Lung (tissue), 12 donors: ENCODE data around the gene CNTNAP5. TPM values are rescaled to one million over a fixed set of nuclear protein-coding genes. Genes with fewer than 3 reads are reported as not detected.
A peak's percentile ranks its signal among the peaks of the same experiment; 100 is the strongest.

Source experiments
- ATAC-seq: fragments of 200-7000 bp; cut with Tn5 transposase; one replicate; pipeline ENCODE4 v1.9.1; 2020; ENCODE audit warnings: moderate number of reproducible peaks; ENCODE audit not compliant: insufficient read depth, low FRiP score
- DNase-seq, 3 donors: peaks; one replicate each; pipeline ENCODE4 v3.0.0-alpha.2; 2013 to 2017
- H3K27ac ChIP-seq, 2 donors: one replicate each; pipeline ENCODE4 v1.5.1; 2013; ENCODE audit warnings: mild to moderate bottlenecking in 2 of 2, moderate library complexity in 2 of 2, control low read depth in 1 of 2, inconsistent platforms in 1 of 2, low read depth in 1 of 2, low read length in 1 of 2
- H3K27me3 ChIP-seq, 3 donors: one replicate each; pipeline ENCODE4 v1.5.1; 2013; ENCODE audit warnings: low read length in 2 of 3; ENCODE audit not compliant: control insufficient read depth in 3 of 3, insufficient read depth in 3 of 3
- H3K36me3 ChIP-seq, 4 donors: one replicate each; pipeline ENCODE4 v1.5.1; 2013; ENCODE audit warnings: low read length in 4 of 4, mild to moderate bottlenecking in 1 of 4, moderate library complexity in 1 of 4; ENCODE audit not compliant: control insufficient read depth in 4 of 4, insufficient read depth in 4 of 4
- H3K4me1 ChIP-seq, 5 donors: one replicate each; pipeline ENCODE4 v1.5.1; 2013; ENCODE audit warnings: low read length in 5 of 5, mild to moderate bottlenecking in 2 of 5, moderate library complexity in 1 of 5; ENCODE audit not compliant: control insufficient read depth in 5 of 5, insufficient read depth in 5 of 5
- H3K4me3 ChIP-seq: one replicate; pipeline ENCODE4 v1.5.1; 2013; ENCODE audit warnings: mild to moderate bottlenecking, control low read depth, moderate library complexity
- H3K9ac ChIP-seq, 2 donors: one replicate each; pipeline ENCODE4 v1.5.1; 2013; ENCODE audit warnings: low read length in 2 of 2, control low read depth in 1 of 2; ENCODE audit not compliant: insufficient read depth in 1 of 2
- H3K9me3 ChIP-seq, 4 donors: one replicate each; pipeline ENCODE4 v1.5.1; 2013; ENCODE audit warnings: low read length in 3 of 4, mild to moderate bottlenecking in 1 of 4, moderate library complexity in 1 of 4; ENCODE audit not compliant: control insufficient read depth in 4 of 4, insufficient read depth in 3 of 4
- WGBS, 2 donors: extraction: QIAGEN DNeasy Blood & Tissue Kit; methylation state at CpG; one replicate each; pipeline ENCODE4 v1.1.7; 2013; 5-methylcytosine and 5-hydroxymethylcytosine counted together
- polyA plus RNA-seq, 2 donors: library from polyadenylated mRNA; stranded (reverse); fragments of 200-250 nt; gene quantifications; one replicate each; pipeline ENCODE4 v1.2.1, GENCODE V29; 2013
- total RNA-seq, 2 donors: library from RNA; depleted of rRNA in 1 of 2; stranded (reverse); fragments of >200 nt in 1 of 2; gene quantifications; one replicate each; pipeline ENCODE4 v1.2.1, GENCODE V29; 2014 to 2021
- TF ChIP-seq, protein P1 (sequence below): IDR thresholded peaks from 2 replicates; pipeline ENCODE4 v1.5.1; 2012; ENCODE audit warnings: mild to moderate bottlenecking; ENCODE audit errors: control extremely low read depth, extremely low read depth
- donor health status: control.
- donor health status: control.
- donor health status: Bipolar disorder and iron deficiency.
- donor health status: healthy.
- donor health status: DM: yes; HTN: yes; CAD: no.

CNTNAP5 gene
- total and polyA plus RNA-seq, 4 donors = 0.03 to 0.06 TPM; not detected in 2

DNA sequence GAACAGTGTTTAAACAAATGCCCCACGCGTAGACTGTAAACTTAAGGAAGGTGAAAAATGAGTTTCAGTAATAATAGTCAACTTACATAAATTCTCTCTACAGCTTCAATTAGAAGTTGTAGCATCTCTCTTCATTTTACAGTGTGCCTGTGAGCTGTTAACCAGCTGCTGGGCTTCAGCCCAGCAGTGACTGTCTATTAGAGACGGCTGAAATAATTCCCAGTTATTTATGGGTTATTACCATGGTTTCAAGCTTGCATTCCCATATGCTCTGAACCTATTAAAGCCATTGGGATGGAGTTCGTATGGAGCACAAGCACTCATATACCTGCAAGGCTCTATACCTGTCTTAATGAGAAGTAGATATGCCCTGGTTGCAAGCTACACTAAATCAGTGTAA is 501.1 kb downstream of the CNTNAP5 start:
- no peak for ATAC-seq
- Histone ChIP-seq H3K36me3 (no peaks in the 10 kb centered on the region), H3K9me3 (no peaks in the 10 kb centered on the region), H3K27me3 (no peaks in the 10 kb centered on the region), H3K4me1 (peaks cover 0 to 4% (median 0%) of the 10 kb centered on the region in 5 donors), H3K27ac (no peak overlapping the region), H3K4me3 (no peak overlapping the region), H3K9ac (no peak overlapping the region)
- TF ChIP-seq, protein P1, sequence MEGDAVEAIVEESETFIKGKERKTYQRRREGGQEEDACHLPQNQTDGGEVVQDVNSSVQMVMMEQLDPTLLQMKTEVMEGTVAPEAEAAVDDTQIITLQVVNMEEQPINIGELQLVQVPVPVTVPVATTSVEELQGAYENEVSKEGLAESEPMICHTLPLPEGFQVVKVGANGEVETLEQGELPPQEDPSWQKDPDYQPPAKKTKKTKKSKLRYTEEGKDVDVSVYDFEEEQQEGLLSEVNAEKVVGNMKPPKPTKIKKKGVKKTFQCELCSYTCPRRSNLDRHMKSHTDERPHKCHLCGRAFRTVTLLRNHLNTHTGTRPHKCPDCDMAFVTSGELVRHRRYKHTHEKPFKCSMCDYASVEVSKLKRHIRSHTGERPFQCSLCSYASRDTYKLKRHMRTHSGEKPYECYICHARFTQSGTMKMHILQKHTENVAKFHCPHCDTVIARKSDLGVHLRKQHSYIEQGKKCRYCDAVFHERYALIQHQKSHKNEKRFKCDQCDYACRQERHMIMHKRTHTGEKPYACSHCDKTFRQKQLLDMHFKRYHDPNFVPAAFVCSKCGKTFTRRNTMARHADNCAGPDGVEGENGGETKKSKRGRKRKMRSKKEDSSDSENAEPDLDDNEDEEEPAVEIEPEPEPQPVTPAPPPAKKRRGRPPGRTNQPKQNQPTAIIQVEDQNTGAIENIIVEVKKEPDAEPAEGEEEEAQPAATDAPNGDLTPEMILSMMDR = no peak
- DNase-seq = peak in 1 of 3 donors; percentile 8
- WGBS, 2 donors = 81 to 86% methylated on average over 4 of the region's 4 CpGs

DNA sequence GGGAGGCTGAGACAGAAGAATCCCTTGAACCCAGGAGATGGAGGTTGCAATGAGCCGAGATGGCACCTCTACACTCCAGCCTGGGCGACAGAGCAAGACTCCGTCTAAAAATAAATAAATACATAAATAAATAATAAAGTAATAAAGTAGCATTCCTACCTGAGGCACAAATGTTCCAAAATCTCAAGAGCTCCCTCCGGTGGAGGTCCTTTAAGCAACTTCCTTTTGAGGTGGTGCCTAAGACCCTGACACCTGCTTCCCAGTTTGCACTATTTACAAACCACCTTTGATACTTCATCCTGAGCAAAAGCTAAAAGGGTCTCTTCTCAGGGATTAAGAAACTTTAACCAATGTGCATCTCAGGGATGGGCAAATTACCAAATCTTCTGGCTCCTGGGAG is 505.1 kb downstream of the CNTNAP5 start:
- ATAC-seq (no peak), DNase-seq (no peak)
- H3K4me3 ChIP-seq = no peak overlapping the region
- H3K9me3 ChIP-seq = no peaks in the 10 kb centered on the region
- 84 to 87% methylated on average over 4 of the region's 4 CpGs for WGBS, 2 donors
- H3K4me1 ChIP-seq = peaks cover 0 to 3% (median 0%) of the 10 kb centered on the region in 5 donors
- H3K27ac ChIP-seq = no peak overlapping the region
- H3K27me3 ChIP-seq = no peaks in the 10 kb centered on the region
- TF ChIP-seq, protein P1 = no peak
- no peak overlapping the region for H3K9ac ChIP-seq
- H3K36me3 ChIP-seq = no peaks in the 10 kb centered on the region

DNA sequence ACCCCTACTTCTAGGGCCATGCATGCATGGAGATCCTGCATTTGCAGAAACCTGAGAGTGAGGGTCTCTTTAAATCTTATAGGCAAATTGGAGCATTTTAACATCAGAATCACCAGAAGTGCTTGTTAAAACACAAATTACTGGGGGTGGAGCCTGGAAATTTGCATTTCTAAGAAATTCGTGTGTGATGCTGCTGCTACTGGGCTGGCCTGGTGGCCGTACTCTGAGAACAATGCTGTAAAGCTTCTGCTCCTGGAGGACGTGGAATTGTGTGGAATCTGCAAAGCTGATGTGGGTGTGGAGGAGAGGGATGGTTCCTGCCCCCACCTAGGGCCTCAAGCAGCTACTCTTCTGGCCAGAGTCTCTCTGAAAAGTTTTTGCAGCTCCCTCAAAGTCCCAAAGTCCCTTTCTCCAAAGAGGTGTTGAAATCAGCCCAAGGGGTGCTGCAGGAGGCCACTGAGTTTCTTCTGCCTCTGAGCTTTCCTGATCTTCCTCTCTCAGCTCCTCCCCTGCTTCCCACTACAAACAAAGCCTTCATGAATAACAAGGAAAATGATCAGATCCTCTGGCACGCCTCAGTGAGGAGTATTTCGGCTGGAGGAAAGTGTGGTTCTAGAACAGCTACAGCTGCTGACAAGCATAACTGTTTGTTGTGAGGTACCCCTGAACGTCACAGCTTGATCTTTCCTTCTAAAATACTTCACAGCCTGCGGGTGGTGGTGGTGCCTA is 508.3 kb downstream of the CNTNAP5 start:
- WGBS, 2 donors = 63 to 67% methylated on average over 7 of the region's 7 CpGs
- no peaks in the 10 kb centered on the region for H3K36me3 ChIP-seq
- no peak overlapping the region for H3K27ac ChIP-seq
- peaks cover 0 to 3% (median 0%) of the 10 kb centered on the region in 5 donors for H3K4me1 ChIP-seq
- TF ChIP-seq, protein P1 = no peak
- peak in 2 of 3 donors; percentile 9 to 21 for DNase-seq
- H3K9me3 ChIP-seq = no peaks in the 10 kb centered on the region
- H3K9ac ChIP-seq = no peak overlapping the region
- ATAC-seq = no peak
- no peaks in the 10 kb centered on the region for H3K27me3 ChIP-seq
- no peak overlapping the region for H3K4me3 ChIP-seq
